Measurements from ENCODE around the gene CDC42BPB.

DNA sequence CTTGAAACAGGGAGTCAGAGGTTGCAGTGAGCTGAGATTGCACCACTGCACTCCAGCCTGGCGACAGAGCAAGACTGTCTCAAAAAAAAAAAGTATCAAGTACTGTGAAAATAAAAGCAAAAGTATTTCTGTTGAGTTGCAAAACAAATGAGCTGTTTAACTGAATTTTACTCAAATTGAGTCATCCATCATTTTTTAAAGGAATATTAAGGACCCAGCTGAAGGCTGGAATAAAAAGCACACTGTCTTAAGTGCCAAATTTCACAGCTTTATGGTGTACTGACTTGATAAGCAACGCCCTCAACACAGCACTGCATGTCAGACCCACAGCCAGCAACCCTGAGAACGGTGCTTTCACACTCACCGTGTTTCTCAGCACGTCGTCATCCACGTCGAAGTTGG lies 76.9 kb downstream of the CDC42BPB start:
- TF ChIP-seq POLR2A (IDR thresholded peaks at IDR 0.05), result no peak
- TF ChIP-seq, protein P1, sequence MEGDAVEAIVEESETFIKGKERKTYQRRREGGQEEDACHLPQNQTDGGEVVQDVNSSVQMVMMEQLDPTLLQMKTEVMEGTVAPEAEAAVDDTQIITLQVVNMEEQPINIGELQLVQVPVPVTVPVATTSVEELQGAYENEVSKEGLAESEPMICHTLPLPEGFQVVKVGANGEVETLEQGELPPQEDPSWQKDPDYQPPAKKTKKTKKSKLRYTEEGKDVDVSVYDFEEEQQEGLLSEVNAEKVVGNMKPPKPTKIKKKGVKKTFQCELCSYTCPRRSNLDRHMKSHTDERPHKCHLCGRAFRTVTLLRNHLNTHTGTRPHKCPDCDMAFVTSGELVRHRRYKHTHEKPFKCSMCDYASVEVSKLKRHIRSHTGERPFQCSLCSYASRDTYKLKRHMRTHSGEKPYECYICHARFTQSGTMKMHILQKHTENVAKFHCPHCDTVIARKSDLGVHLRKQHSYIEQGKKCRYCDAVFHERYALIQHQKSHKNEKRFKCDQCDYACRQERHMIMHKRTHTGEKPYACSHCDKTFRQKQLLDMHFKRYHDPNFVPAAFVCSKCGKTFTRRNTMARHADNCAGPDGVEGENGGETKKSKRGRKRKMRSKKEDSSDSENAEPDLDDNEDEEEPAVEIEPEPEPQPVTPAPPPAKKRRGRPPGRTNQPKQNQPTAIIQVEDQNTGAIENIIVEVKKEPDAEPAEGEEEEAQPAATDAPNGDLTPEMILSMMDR (IDR thresholded peaks at IDR 0.05), result no peak

Data from upper lobe of left lung (tissue), 4 donors.